Measurements from ENCODE around the gene GIMAP6. TPM values are rescaled to one million over a fixed set of nuclear protein-coding genes. Genes with fewer than 3 reads are reported as not detected.
"Not testable (repeated sequence)": the region's sequence is repeated elsewhere in the genome, so short reads cannot be mapped to it uniquely, and the experiment has no call there.

GIMAP6 gene
- total RNA-seq, 2 donors from 2014 or later = 4.8 to 7.1 TPM

GRCh38 chr7:150621376-150621775 is 10.8 kb downstream of the GIMAP6 start:
- Histone ChIP-seq H3K9ac (ENCODE audit: low read depth in 2 of 2, low read length in 2 of 2) (no peak overlapping the region), H3K4me1 (no peaks in the 10 kb centered on the region), H3K36me3 (no peaks in the 10 kb centered on the region), H3K27me3 (no peaks in the 10 kb centered on the region), H3K27ac (no peak overlapping the region), H3K9me3 (no peaks in the 10 kb centered on the region), H3K4me3 (no peak overlapping the region)
- no peak for TF ChIP-seq CTCF (IDR thresholded peaks at IDR 0.05)
- intact Hi-C loops (cut with DNase I) = no loop called here
- no peak for DNase-seq

GRCh38 chr7:150620617-150621371 is 11.4 kb downstream of the GIMAP6 start:
- intact Hi-C loops (cut with DNase I) = no loop called here
- no peak for TF ChIP-seq CTCF (IDR thresholded peaks at IDR 0.05)
- Histone ChIP-seq H3K9ac (ENCODE audit: low read depth in 2 of 2, low read length in 2 of 2) (no peak overlapping the region), H3K4me1 (no peaks in the 10 kb centered on the region), H3K36me3 (no peaks in the 10 kb centered on the region), H3K27me3 (no peaks in the 10 kb centered on the region), H3K27ac (no peak overlapping the region), H3K4me3 (no peak overlapping the region), H3K9me3 (no peaks in the 10 kb centered on the region)
- no peak for DNase-seq

- DNase-seq = no peak
- Histone ChIP-seq H3K9me3 (no peaks in the 10 kb centered on the region), H3K27ac (no peak overlapping the region), H3K9ac (ENCODE audit: low read depth in 2 of 2, low read length in 2 of 2) (no peak overlapping the region), H3K4me1 (no peaks in the 10 kb centered on the region), H3K36me3 (no peaks in the 10 kb centered on the region), H3K4me3 (no peak overlapping the region), H3K27me3 (no peaks in the 10 kb centered on the region)
- intact Hi-C loops (cut with DNase I) = no loop called here
- TF ChIP-seq CTCF (IDR thresholded peaks at IDR 0.05) = no peak
Measured at GRCh38 chr7:150620061-150620460, 12.1 kb downstream of the GIMAP6 start.

- H3K9ac ChIP-seq (ENCODE audit: low read depth in 2 of 2, low read length in 2 of 2); DNase-seq; intact Hi-C loops (cut with DNase I); H3K4me3 ChIP-seq; H3K36me3 ChIP-seq; H3K27me3 ChIP-seq; H3K27ac ChIP-seq; H3K9me3 ChIP-seq; H3K4me1 ChIP-seq: not testable (repeated sequence)
Measured at GRCh38 chr7:150615221-150615755, 16.9 kb downstream of the GIMAP6 start.

- H3K36me3 ChIP-seq; H3K27me3 ChIP-seq; intact Hi-C loops (cut with DNase I); DNase-seq; H3K27ac ChIP-seq; H3K4me1 ChIP-seq; H3K9ac ChIP-seq (ENCODE audit: low read depth in 2 of 2, low read length in 2 of 2); H3K4me3 ChIP-seq; H3K9me3 ChIP-seq: not testable (repeated sequence)
Measured at GRCh38 chr7:150614426-150614825, 17.8 kb downstream of the GIMAP6 start.

- no peaks in the 10 kb centered on the region for H3K9me3 ChIP-seq
- no peaks in the 10 kb centered on the region for H3K36me3 ChIP-seq
- no peak overlapping the region for H3K9ac ChIP-seq (ENCODE audit: low read depth in 2 of 2, low read length in 2 of 2)
- H3K4me3 ChIP-seq = no peak overlapping the region
- H3K27ac ChIP-seq = no peak overlapping the region
- no peak for DNase-seq
- intact Hi-C loops (cut with DNase I) = no loop called here
- no peaks in the 10 kb centered on the region for H3K27me3 ChIP-seq
- no peak for TF ChIP-seq CTCF (IDR thresholded peaks at IDR 0.05)
- H3K4me1 ChIP-seq = no peaks in the 10 kb centered on the region
Measured at GRCh38 chr7:150613880-150614279, 18.3 kb downstream of the GIMAP6 start.

Data from colonic mucosa (tissue), 4 donors.